Mucosa of rectum (tissue), 2 donors: ENCODE measurements around the gene PHLDB1.
"Not testable (repeated sequence)": the region's sequence is repeated elsewhere in the genome, so short reads cannot be mapped to it uniquely, and the experiment has no call there.

Source experiments
- H3K27ac ChIP-seq, 2 donors: one replicate each; pipeline ENCODE4 v1.7.0; 2013; ENCODE audit warnings: inconsistent platforms in 2 of 2, low read depth in 2 of 2, low read length in 2 of 2
- H3K27me3 ChIP-seq, 2 donors: one replicate each; pipeline ENCODE4 v1.7.0; 2013; ENCODE audit warnings: low read length in 2 of 2; ENCODE audit not compliant: control insufficient read depth in 2 of 2, insufficient read depth in 2 of 2
- H3K36me3 ChIP-seq, 2 donors: one replicate each; pipeline ENCODE4 v1.7.0; 2013; ENCODE audit warnings: low read length in 2 of 2; ENCODE audit not compliant: control insufficient read depth in 2 of 2, insufficient read depth in 2 of 2
- H3K4me1 ChIP-seq, 2 donors: one replicate each; pipeline ENCODE4 v1.7.0; 2013; ENCODE audit warnings: low read length in 2 of 2, mild to moderate bottlenecking in 1 of 2; ENCODE audit not compliant: control insufficient read depth in 2 of 2, insufficient read depth in 2 of 2
- H3K4me3 ChIP-seq, 2 donors: one replicate each; pipeline ENCODE4 v1.7.0; 2013; ENCODE audit warnings: low read length in 2 of 2
- H3K9ac ChIP-seq, 2 donors: one replicate each; pipeline ENCODE4 v1.7.0; 2013; ENCODE audit warnings: low read length in 2 of 2, low read depth in 1 of 2, mild to moderate bottlenecking in 1 of 2
- H3K9me3 ChIP-seq, 2 donors: one replicate each; pipeline ENCODE4 v1.7.0; 2013; ENCODE audit warnings: low read length in 2 of 2; ENCODE audit not compliant: control insufficient read depth in 2 of 2
- donor health status: healthy.
- donor health status: Normal muscosa, but diverticular disease.

Gene PHLDB1

GRCh38 chr11:118577995-118578394 lies 29.4 kb upstream of the PHLDB1 start:
- not testable (repeated sequence) for H3K4me1 ChIP-seq, H3K27me3 ChIP-seq, H3K4me3 ChIP-seq, H3K9me3 ChIP-seq, H3K27ac ChIP-seq, H3K9ac ChIP-seq
- peaks cover 14 to 20% of the 10 kb centered on the region in 2 donors for H3K36me3 ChIP-seq

- Histone ChIP-seq H3K4me3 (no peak overlapping the region), H3K4me1 (no peaks in the 10 kb centered on the region), H3K27ac (no peak overlapping the region), H3K9me3 (no peaks in the 10 kb centered on the region), H3K9ac (no peak overlapping the region), H3K27me3 (no peaks in the 10 kb centered on the region), H3K36me3 (peaks cover 43% of the 10 kb centered on the region in 2 donors)
Observed at GRCh38 chr11:118581057-118581456, 26.4 kb upstream of the PHLDB1 start.

GRCh38 chr11:118587952-118588351 lies 19.5 kb upstream of the PHLDB1 start:
- Histone ChIP-seq H3K9me3 (no peaks in the 10 kb centered on the region), H3K9ac (no peak overlapping the region), H3K27me3 (no peaks in the 10 kb centered on the region), H3K4me3 (no peak overlapping the region), H3K4me1 (no peaks in the 10 kb centered on the region), H3K27ac (no peak overlapping the region), H3K36me3 (peaks cover 64 to 82% of the 10 kb centered on the region in 2 donors)

GRCh38 chr11:118592616-118593367 lies 14.6 kb upstream of the PHLDB1 start:
- H3K36me3 ChIP-seq = peaks cover 64 to 76% of the 10 kb centered on the region in 2 donors
- H3K9ac ChIP-seq = no peak overlapping the region
- peak overlapping the region; percentile 7 to 48 for H3K27ac ChIP-seq
- H3K27me3 ChIP-seq = no peaks in the 10 kb centered on the region
- H3K9me3 ChIP-seq = no peaks in the 10 kb centered on the region
- H3K4me3 ChIP-seq = no peak overlapping the region
- H3K4me1 ChIP-seq = no peaks in the 10 kb centered on the region

GRCh38 chr11:118594984-118595383 lies 12.4 kb upstream of the PHLDB1 start:
- H3K9ac ChIP-seq, H3K4me1 ChIP-seq, H3K4me3 ChIP-seq, H3K9me3 ChIP-seq, H3K27ac ChIP-seq, H3K27me3 ChIP-seq: not testable (repeated sequence)
- H3K36me3 ChIP-seq = peaks cover 63 to 74% of the 10 kb centered on the region in 2 donors

- Histone ChIP-seq H3K27me3 (no peaks in the 10 kb centered on the region), H3K9ac (no peak overlapping the region), H3K4me3 (no peak overlapping the region), H3K27ac (no peak overlapping the region), H3K9me3 (no peaks in the 10 kb centered on the region), H3K36me3 (peaks cover 62 to 71% of the 10 kb centered on the region in 2 donors), H3K4me1 (no peaks in the 10 kb centered on the region)
Observed at GRCh38 chr11:118596224-118597146, 10.9 kb upstream of the PHLDB1 start.

- Histone ChIP-seq H3K27me3 (no peaks in the 10 kb centered on the region), H3K9me3 (no peaks in the 10 kb centered on the region), H3K4me1 (no peaks in the 10 kb centered on the region), H3K9ac (no peak overlapping the region), H3K36me3 (peaks cover 65 to 77% of the 10 kb centered on the region in 2 donors), H3K4me3 (no peak overlapping the region), H3K27ac (no peak overlapping the region)
Observed at GRCh38 chr11:118597556-118597955, 9.9 kb upstream of the PHLDB1 start.

DNA sequence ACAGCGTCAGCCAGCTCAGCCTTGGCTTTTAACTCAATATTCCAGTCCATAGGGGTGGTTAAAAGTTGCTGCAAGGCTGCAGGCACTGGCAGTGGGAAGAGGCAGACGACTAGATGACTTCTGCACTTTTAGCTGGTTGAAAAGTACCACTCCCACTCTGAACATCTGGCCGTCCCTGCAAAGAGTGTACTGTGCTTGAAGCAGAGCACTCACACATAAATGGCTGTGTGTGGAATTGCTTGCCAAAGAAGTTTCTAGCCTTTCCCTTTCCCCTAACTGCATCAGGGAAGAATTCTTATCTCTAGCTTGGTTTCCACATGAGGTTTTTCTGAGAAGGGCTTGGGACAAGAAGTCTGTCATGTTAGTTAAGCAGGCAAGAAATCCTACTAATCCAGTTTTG lies 5.1 kb upstream of the PHLDB1 start:
- Histone ChIP-seq H3K4me1 (peaks cover 11 to 21% of the 10 kb centered on the region in 2 donors), H3K27me3 (no peaks in the 10 kb centered on the region), H3K9me3 (no peaks in the 10 kb centered on the region), H3K4me3 (no peak overlapping the region), H3K36me3 (peaks cover 31 to 39% of the 10 kb centered on the region in 2 donors), H3K27ac (no peak overlapping the region), H3K9ac (no peak overlapping the region)

DNA sequence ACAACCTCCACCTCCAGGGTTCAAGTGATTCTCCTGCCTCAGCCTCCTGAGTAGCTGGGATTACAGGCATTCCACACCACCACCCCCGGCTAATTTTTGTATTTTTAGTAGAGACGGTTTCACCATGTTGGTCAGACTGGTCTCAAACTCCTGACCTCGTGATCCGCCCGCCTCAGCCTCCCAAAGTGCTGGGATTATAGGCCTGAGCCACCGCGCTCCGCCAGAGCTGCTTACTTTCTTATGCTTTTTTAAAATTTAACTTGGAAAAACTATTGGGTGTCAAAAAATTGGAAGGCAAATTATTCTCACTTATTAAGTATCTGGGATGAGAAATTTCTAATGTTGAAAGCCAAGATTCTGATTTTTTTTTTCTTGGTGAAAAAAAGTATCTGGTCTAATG lies 3.7 kb upstream of the PHLDB1 start:
- H3K9me3 ChIP-seq, H3K9ac ChIP-seq, H3K4me3 ChIP-seq: not testable (repeated sequence)
- Histone ChIP-seq H3K4me1 (peaks cover 14 to 29% of the 10 kb centered on the region in 2 donors), H3K36me3 (peaks cover 25 to 29% of the 10 kb centered on the region in 2 donors), H3K27ac (peak overlapping the region in 1 of 2 donors; percentile 71), H3K27me3 (peaks cover 2 to 11% of the 10 kb centered on the region in 2 donors)

- peaks cover 22 to 37% of the 10 kb centered on the region in 2 donors for H3K4me1 ChIP-seq
- no peak overlapping the region for H3K4me3 ChIP-seq
- no peak overlapping the region for H3K9ac ChIP-seq
- peaks cover 8 to 18% of the 10 kb centered on the region in 2 donors for H3K27me3 ChIP-seq
- H3K27ac ChIP-seq = peak overlapping the region; percentile 71 to 75
- peaks cover 25 to 26% of the 10 kb centered on the region in 2 donors for H3K36me3 ChIP-seq
- H3K9me3 ChIP-seq = no peaks in the 10 kb centered on the region
Observed at GRCh38 chr11:118604566-118604965, 2.8 kb upstream of the PHLDB1 start.
